HG03342 (cell line): ENCODE data around the gene GPR107.
A peak's percentile ranks its signal among the peaks of the same experiment; 100 is the strongest.
"Not testable (repeated sequence)": the region's sequence is repeated elsewhere in the genome, so short reads cannot be mapped to it uniquely, and the experiment has no call there.

Experiments
- ATAC-seq: cut with Tn5 transposase; IDR thresholded peaks from one replicate; pipeline ENCODE4 v1.9.1; 2021; ENCODE audit warnings: mild to moderate bottlenecking, moderate library complexity; ENCODE audit not compliant: unreplicated experiment

Gene GPR107

GRCh38 chr9:130053504-130054324, at the start of gene GPR107:
TSS of gene GPR107 (plus strand) at chr9:130053906. CDS start at chr9:130053933, 27 bp downstream.
- peak; percentile 76 for ATAC-seq

- ATAC-seq: no peak
These were observed 49.7 kb upstream of the GPR107 start for GRCh38 chr9:130003943-130004552.

GRCh38 chr9:130006952-130007351, 46.8 kb upstream of the GPR107 start:
- not testable (repeated sequence) for ATAC-seq

GRCh38 chr9:130008538-130008937, 45.2 kb upstream of the GPR107 start:
- ATAC-seq: no peak

GRCh38 chr9:130009546-130009945, 44.2 kb upstream of the GPR107 start:
- not testable (repeated sequence) for ATAC-seq

- ATAC-seq: peak; percentile 36
These were observed 43.3 kb upstream of the GPR107 start for GRCh38 chr9:130010151-130010988.

DNA sequence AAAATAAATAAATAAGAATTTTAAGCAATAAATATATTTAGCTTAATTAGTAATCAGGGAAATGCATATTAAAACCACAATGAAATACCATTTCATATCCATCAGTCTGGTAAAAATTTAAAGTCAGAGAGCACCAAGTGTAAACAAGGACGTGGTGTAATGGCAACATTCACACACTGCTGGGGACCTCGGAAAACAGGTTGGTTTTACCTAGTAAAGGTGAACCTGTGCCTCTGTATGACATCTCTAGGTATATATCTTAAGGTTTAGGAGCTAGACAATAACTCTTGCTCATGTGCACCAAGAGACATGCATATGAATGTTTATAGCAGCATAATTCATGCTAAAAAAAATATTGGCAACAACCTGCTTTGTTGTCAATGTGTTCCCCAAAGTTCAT, 40.4 kb upstream of the GPR107 start:
- no peak for ATAC-seq

- no peak for ATAC-seq
These were observed 38.2 kb upstream of the GPR107 start for GRCh38 chr9:130015353-130016019.

- no peak for ATAC-seq
These were observed 36.6 kb upstream of the GPR107 start for GRCh38 chr9:130017076-130017475.

DNA sequence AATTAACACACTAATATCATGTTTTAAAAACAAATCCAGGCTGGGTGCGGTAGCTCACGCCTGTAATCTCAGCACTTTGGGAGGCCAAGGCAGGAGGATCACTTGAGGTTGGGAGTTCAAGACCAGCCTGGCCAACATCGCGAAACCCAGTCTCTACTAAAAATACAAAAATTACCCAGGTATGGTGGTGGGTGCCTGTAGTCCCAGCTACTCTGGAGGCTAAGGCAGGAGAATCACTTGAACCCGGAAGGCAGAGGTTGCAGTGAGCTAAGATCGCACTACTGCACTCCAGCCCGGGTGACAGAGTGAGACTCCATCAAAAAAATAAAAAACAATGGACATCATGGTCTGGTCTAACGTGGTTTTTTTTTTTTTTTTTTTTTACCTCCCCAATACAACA, 36.2 kb upstream of the GPR107 start:
- not testable (repeated sequence) for ATAC-seq

GRCh38 chr9:130018265-130018664, 35.4 kb upstream of the GPR107 start:
- ATAC-seq: no peak

DNA sequence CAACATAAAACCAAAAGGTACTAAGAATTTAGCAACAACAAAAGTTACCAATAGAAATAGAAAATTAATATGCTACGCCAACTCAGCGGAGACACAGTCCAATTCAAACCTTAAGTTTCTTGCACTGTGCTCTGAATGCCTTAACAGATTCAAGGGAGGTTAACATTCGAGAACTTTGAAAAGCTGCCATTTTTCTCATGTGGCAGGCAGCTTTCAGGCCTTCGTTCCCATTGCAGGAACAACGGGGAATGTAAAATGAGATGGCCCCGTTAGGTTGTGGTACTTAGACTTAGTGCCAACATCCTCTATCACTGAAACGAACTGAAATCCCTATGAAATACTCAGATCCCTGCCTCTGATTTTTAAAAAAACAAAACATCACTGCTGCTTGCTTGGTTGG, 33.1 kb upstream of the GPR107 start:
- no peak for ATAC-seq

- no peak for ATAC-seq
These were observed 32.6 kb upstream of the GPR107 start for GRCh38 chr9:130021123-130021522.

DNA sequence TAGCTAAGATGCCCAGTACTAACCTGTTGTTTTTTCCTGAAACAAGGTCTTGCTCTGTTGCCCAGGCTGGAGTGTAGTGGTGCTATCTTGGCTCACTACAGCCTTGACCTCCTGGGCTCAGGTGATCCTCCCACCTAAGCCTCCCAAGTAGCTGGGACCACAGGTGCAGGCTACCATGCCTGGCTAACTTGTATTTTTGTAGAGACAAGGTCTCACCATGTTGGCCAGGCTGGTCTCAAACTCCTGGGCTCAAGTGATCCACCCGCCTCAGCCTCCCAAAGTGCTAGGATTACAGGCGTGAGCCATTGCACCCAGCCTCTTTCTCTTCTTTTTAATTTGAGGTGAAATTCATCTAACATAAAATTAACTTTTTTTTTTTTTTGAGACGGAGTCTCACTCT, 31.9 kb upstream of the GPR107 start:
- ATAC-seq: not testable (repeated sequence)

GRCh38 chr9:130022566-130023143, 31.1 kb upstream of the GPR107 start:
- no peak for ATAC-seq

DNA sequence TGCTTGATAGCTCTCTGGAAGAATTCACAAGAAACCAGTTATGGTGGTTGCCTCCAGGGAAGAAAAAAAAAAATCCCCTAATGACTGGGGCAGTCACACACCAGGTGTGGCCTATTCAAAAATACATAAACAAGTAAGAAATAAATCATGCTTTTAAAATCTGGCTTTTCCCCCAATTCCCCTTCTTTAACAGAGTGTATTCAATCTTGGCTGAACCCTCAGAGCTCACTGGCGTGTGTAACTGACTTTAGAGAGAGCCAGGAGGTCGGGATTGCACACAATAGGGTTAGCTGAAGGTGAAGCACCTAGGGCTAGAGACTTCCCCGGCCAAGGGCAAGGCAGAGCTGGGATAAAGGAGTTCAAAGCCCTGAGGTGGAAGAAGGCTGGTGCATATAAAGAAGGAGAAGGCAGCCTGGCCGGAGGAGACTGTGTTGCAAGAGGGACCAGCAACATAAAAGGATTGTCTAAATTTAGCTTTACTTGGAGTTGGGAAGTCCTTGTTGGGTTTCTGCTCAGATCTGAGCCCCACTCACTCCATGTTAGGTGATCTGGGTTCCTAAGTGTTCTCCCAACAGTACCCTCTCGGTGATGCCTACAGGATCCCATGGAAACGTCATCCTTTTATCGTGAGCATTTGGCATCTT, 30.4 kb upstream of the GPR107 start:
- ATAC-seq: peak; percentile 41

- no peak for ATAC-seq
These were observed 29.6 kb upstream of the GPR107 start for GRCh38 chr9:130023994-130024596.

DNA sequence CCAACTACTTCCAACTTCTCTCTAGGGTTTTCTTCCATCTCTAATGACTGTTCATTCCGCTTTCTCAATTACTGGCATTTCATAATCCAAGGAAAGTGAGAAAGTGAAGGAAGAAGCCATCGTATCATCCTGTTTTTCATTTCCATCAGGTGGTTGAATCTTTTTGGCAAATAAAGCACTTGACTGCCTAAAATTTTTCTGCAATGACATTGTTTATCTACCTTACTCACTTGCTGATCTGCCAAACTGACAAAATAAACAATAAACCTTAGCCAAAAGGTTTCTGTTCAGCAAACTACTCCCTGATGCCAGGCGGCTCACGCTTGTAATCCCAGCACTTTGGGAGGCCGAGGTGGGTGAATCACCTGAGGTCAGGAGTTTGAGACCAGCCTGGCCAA, 29.1 kb upstream of the GPR107 start:
- ATAC-seq: no peak

DNA sequence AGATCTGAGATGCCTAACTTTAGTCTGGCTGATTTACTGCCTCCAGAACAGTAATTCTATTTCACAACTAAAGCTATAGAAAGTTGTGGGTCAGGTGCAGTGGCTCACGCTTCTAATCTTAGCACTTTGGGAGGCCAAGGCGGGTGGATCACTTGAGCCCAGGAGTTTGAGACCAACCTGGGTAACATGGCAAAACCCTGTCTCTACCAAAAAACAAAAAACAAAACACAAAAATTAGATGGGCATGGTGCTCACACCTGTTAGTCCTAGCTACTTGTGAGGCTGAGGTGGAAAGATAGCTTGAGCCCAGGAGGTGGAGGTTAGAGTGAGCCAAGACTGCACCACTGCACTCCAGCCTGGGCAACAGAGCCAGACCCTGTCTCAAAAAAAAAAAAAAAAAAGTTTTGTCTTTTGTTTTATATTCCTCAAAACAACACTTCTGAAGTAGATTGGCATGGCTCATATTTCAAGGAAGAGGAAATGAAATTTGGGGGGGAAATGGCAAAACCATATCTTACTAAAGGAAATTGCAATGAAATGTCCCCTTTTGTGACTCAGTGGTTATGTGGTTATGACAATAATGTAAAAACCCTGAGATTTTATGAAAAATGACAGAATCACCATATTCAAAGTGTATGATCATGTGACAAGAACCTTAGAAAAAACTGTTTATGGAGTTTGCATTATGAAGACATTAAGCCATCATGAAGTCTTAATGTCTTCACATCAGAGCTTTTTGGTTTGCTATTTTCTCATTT, 26.9 kb upstream of the GPR107 start:
- no peak for ATAC-seq
